Eye (tissue), 1 donor: ENCODE measurements around the gene APLN.

Experiments
- DNase-seq: peaks from one replicate; pipeline ENCODE4 v3.0.0-alpha.2; 2015

The APLN gene, protein sequence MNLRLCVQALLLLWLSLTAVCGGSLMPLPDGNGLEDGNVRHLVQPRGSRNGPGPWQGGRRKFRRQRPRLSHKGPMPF

DNA sequence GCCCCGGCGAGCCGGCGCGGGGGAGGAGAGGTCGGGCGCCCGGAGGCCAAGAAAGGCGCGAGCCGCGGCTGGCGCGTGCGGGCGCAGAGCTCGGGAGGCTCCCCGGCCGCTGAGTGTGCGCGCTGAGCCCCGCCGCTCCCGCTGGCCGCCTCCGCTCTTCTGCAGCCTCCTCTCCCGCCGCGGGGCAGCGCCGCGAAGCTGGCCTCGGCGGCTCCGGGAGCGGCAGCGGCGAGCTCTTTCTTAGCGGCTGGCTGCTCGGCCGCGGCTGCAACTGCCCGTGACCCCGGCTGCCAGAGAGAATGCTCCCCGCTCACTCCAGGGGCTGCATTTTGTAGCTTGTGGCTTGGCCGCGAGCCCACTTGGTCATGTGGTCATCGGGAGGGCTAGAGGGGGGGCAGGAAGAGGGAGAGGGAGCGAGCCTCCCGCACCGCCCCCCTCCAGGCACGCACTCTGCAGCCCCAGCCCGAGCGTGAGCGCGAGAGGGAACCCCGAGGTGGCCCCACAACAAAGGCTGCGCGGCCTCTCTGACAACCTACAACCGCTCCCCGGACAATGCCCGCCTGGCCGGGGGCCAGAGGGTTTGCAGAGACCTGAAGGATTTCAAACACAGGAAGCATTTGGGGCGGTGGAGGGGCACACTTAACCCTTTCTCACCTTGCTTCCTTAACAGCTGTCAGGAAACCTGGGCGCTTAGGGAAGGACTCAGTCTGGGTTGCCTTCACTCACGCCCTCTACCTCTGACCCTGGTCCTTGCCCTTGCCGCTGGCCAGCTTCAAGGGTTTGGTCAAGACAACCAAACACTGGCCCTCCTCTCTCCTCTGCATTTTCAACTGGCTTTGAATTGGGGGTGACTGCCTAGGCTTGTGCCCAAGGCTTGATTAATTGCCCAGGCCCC is at the start of gene APLN:
Gene APLN (minus strand): TSS at position 305 of the 895 bp plus-strand sequence. CDS start 326 bp downstream, outside the sequence.
- DNase-seq = peak; percentile 76

DNA sequence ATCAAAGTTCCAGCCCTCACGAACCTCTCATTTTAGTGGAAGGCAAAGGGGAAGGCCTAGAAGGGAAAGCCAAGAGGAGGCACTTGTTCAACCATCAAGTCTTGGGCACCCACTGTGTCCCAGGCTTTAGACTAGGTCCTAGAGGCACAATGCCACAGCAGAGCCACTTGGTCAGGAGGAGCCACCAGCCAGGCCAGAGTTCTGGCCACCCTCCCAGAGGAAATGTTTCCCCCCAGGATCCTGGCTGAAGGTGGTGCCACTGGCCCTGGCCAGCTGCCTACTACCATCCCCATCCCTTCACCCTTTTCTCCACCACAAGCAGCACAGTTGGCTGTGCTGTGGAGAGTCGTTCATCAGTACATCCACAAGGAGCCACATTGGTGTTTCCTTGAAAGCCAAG is 49.7 kb upstream of the APLN start:
- no peak for DNase-seq

DNA sequence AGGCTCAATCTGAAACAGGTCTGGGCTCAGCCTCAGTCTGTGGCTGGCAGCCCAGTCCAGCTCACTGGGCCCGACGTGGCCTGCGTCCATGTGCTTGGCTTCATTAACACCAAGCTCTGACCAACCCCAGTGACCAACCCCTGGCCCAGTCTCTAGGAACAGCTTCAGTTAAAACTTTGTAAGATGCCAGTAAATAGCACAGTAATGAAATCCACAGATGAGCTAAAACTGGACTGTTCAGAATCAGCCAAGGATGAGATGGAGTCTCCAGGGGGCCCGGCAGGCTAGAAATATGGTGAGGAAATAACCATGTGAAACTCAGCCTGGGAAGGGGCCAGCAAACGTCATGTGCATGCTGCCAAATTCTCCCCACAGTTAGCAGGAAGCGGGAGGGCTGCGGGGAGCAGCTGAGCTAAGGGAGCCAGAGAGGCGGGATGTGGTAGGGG is 46.9 kb upstream of the APLN start:
- peak; percentile 34 for DNase-seq

DNA sequence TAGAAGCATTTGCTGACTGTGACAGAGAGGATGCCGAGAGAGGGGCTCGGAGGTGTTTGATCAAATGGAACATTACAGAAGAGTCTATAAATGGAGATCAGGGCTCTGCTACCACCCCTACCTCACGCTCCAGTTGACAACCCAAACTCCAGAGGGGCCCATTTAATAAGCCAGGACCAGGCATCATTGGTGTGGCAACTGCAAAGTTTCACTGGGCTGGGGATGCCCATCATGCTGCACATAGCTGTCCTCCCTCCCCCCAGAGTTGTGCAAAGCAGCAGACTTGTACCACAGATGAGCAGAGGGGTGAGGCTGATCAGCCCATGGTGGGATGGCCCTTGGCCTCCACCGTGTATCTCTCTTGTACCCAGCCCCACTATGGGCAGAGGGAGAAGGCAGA is 45.8 kb upstream of the APLN start:
- DNase-seq = no peak

DNA sequence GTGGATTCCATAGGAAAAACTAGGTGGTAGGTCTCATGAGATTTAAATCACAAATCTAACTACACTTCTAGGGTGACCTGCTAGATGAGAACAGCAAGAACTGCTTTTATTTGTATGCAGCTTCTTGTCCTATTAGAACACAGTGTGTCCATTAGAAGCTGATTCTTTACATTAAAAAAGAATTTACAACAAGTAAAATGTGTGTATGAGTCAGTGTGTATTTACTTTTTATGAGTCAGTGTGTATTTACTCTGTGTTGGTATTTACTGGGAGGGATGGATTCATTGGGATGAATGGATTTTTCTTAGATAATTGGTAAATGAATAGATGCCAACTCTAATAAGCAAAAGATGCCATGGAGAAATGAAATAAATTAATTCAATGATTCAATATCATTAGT is 43.4 kb upstream of the APLN start:
- no peak for DNase-seq

DNA sequence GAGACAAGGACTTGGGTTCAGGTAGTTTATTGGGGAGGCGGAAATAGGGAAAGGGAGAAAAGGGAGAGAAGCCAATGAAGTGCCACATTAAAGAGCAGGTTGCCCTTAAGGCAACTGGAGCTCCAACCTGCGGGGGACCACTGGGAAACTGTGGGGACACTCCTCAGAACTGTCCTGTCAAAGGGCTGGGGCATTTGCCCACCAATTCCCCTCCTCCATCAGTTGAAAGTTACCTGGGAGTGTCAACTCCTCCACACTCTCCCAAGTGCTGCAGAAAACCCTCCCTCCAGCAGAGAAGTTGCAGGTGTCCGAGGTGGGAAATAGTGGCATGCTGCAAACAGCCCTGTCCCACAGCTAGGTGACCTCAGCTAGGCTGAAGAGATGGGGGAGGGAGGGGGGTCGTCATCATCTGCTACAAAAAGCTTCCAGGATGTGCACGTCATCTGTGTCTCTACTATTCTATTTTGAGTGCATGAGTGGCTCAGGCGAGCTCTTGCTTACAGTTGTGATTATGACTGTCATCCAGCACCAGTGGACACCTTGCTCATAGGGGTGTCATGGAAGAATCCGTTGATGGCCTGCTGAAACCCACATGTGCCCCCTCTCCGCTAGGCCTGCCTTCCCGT is 42.6 kb upstream of the APLN start:
- no peak for DNase-seq

DNA sequence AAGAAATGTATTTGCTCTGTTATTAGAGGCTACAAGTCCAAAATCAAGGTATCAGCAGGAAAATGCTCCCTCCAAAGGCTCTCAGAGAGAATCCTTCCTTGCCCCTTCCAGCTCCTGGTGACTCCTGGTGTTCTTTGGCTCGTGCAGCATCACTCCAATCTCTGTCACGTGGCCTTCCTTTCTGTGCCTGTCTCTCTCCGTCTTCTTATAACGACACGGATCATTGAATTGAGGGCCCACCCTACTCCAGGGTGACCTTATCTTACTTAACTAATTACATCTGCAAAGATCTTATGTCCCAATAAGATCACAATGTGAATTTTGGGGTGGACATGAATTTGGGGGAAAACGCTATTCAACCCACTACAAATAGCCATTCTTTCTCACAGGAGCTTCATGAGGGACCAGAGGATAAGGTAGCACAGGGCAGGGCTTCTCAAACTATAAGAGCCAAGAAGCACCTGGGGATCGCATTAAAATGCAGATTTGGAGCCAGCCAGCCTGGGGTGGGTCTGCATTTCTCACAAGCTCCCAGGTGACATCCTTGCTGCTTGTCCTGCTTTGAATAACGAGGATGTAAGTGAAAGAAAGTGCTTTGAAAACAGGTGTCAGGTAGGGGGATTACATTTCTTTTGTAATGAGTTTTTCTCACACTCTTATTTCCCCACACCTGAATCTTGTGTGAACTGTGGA is 41.9 kb upstream of the APLN start:
- no peak for DNase-seq

DNA sequence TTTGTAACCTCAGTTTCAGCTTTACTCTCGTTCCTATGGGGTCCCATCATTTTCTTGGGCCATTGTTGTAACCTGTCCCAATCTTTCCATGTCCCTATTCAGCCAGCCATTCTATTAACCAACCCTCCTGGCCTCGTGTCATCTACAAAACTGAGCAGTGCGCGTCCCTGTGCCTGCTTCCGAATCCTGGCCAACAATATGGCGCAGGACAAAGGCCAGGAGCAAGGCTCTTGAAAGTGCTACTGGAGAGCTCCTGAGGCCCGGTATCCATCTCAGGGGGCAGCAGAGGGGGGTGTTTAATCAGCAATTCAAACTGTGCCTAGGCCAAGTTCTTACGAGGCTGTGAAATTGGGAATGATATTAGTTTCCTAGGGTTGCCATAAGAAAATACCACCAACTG is 41.2 kb upstream of the APLN start:
- DNase-seq = no peak

DNA sequence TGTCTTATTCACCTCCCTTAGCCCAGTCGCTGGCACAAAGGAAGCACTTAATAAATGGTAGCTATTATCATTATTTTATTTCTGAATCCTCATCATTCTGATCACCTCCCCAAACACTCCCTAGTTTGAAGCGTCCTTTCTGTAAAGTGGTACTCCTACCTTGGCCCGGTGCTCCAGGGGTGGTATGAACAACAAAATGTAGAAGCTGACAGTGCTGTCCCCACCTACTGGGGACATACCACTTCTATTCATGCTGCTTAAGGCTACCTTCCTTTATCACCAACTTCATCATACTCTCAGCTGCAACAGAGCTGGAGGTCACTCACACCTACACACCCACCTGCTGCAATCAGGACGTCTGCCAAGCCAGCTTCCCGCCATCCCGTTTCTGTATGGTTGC is 40.8 kb upstream of the APLN start:
- DNase-seq = no peak

DNA sequence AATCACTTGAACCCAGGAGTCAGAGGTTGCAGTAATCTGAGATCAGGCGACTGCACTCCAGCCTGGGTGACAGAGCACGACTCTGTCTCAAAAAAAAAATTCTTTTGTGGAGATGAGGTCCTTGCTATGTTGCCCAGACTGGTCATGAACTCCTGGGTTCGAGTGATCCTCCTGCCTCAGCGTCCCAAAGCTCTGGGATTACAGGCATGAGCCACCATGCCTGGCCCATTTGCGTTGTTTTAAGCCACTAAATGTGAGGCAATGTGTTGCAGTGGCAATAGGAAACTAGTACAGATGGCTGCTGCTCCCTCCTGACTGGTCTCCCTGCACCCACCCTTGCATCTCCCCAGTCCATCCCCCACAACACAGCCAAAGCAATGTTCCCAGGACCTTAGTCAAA is 40.0 kb upstream of the APLN start:
- no peak for DNase-seq

DNA sequence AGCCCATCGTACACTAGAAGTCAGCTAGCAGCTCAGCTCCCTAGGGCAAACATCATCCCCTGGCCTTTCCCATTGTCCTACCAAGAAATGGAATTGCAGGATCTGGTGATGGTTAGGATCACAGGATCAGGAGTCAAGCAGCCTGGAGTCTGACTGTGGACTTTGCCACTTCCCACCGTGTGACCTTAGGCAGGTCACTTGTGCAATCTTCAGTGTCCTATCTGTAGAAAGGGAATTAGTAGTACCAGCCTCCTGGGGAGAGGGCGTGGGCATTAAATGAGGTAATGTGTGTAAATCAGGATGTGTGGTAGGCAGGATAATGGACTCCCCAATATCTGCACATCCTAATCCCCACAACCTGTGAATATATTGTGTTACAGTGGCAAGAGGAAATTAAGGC is 38.6 kb upstream of the APLN start:
- no peak for DNase-seq

DNA sequence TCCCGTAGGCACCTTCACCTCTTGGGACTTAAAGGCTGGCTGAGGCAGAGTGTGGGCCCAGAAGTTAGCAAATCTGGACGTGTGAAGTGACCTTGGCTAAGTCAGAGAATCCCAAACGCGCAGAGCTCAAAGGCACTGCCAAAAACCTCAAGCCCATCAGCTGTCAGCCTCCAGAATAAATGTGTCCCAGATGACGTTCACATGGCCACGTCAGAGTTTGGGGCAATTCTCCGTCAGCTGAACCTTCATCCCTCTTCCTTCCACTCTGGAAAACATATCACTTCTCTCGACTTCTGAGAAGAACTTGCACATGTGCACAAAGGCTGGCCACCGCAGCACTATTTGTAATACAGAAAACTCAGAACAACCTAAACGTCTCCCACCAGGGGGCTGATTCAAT is 35.7 kb upstream of the APLN start:
- DNase-seq = peak; percentile 8

DNA sequence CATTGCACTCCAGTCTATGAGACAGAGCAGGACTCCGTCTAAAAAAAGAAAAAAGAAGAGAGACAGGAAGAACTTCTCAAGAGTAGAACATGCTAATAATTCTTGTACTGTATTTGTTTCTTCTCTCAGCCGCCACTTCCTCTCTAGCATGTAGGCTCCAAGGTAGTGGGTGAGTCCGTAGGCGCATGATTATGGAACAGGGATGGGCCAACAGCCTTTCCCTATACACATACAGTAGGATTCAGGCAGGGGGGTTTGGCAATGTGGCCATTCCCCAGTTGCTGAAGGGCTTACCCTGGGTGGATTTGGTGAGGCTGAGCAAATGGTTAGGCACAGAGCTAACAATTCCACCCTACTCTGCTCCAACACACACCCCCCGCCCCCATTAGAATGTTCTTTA is 35.0 kb upstream of the APLN start:
- no peak for DNase-seq

DNA sequence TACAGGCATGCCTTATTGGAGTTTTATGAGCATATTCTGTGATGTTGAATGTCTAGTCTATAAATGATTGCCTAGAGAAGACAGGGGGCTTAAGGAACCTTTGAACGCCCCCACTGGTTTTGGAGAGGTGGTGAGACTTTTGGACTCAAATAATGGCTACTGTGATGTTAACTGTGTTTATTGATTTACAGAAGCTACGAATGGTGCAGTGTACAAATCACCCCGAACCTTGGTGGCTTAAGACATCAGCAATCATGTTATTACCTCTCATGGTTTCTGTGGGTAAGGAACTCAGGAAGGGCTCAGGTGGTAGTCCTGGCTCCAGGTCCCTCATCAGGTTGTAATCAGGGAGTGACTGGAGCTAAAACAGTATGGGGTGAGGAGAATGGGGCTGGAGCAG is 33.3 kb upstream of the APLN start:
- DNase-seq = no peak

DNA sequence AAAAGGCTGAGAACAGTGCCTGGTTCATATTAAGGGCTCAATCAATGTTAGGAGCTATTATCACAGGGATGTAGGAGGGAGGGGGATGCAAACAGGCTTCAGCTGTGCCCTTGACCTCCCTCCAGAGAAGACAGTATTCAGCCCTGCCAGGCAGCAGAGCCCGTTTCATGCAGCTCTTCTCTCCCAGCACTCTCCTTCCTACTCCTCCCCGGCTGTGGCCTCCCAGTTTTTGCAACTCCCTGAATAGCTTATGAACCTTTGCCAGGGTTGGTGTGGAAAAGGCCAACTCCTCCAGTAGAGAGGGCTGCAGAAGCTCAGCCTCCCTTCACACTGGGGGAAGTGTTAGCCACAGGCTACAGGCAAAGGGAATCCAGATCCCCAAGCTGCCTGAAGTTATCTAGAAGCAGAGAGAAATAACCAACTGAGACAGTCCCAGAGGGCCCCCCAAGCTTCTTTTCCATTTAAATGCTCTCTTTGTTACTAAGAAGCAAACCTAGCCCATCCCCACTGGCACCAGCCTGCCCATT is 31.7 kb upstream of the APLN start:
- peak; percentile 30 for DNase-seq

DNA sequence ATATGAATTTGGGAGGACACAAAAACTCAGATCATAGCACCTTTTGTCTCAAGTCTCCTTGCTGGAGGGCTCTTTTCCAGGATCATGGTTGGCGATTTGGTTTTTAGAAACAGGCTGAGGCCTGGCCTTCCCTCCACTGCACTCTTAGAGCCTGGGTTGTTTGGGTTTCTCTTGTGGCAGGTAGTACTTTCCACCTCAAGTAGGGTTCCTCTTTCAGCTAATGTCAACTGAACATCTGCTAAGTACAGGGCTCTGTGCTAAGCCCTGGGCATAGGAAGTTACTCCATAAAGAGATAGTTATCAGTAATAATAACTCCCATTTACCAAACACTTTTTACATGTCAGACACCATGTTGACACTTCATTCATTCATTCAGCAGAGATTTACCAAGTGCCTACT is 28.2 kb upstream of the APLN start:
- no peak for DNase-seq

DNA sequence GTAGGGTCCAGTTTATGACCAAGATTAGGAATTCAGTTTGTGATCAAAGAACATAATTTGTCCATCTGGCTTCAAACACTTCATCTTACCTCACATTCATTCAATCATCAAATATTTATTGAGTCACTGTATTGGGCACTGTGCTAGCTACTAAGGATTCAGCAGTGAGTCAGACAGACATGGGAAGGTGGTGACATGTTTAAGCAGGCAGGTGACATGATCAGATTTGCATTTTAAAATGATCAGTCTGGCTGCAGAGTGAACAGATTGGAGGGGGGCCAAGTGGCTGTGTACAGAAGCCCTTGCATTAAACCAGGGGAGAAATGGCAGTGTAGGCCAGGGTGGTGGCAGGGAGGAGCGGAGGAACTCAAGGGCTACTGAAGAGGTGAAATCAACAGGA is 25.1 kb upstream of the APLN start:
- no peak for DNase-seq

DNA sequence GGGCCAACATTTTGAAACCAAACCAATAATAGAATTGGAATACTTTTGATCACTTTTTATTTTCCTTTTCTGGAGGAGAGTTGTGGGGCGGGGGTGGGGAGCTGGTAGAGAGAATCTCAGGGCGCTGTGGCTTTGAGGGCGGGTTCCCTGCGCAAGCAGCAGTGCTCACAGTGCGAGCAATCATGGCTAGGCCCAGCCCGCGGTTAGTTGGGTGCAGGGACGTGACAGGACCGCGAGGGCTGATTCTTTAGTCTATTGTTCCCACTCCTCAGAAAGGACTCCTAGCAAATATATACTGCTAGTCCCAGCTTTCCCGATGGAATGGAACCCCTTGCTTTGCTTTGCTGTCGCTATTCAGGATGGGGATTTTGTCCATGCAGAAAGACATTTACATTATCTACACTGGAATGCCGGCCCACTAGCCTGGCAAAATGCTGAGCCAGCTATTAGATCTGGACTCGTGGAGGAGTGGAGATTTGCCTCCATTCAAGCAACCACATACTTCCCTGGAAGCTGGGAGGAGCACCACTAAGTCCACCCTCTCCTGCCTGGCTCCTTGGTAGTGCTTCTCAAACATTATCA is 23.9 kb upstream of the APLN start:
- peak; percentile 56 for DNase-seq

DNA sequence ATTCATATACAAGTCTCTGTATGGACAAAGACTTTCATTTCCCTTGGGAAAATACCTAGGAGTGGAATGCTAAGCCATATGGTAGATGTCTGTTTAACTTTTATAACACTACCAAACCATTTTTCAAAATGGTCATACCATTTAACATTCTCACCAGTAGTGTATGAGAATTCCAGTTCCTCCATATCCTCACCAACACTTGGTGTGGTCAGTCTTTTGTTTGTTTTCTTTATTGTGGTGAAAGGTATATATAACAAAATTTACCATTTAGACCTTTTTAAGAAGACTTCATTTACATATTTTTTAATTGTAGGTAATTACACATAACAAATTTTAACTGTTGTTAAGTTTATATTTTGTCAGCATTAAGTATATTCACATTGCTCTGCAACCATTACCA is 12.7 kb upstream of the APLN start:
- no peak for DNase-seq

DNA sequence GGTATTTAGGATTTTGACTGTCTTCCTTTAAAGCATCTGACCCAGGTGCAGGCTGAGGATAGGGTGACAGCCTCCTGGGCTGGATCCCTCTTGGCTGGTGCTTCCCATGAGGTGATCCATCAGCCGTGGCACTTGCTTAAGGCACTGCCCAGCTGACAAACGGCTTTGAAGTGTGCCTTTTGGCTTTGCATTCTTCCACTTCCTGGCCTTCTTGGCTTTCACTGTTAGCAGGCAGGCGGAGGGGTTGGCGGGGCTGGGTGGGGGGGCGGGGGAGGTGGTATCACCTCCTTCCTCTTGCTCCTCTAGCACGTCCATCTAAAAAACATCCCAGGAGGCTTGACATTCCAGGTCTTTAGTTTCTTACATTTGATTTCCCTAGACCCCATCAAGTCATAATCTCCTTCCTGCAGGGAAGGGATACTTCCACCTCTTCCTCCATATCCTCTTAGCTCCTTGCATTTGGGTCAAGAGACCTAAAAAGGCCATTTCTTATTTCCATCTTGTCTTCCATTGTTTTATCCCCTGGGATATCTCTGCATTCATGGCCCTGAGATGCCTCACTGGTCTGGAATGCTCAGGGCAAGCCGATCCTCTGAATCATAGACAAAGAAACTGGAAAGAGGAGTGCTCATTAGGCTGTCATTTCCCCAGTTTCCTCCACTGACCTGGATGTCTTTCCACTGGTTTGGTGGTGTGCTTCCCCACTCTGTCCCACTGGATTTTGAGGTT is 11.3 kb upstream of the APLN start:
- peak; percentile 18 for DNase-seq

DNA sequence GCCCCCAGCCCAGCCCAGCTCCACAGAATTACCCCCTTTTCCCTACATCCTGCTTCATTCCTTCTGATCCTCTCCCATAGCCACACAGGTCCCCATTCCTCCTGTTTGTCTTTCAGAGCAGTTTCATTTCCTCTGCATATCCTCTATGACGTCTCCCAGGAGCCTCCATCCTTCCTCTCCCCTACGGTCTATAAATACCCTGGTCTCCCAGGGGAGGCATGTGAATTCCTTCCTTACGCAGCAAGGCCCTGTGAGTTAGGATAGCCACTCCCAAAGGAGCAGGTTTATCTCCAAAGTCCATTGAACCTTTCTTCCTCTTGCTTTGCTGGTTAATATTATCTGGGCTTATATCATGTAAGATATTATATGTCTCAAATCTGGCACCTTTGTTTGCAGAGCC is 8.4 kb upstream of the APLN start:
- no peak for DNase-seq

DNA sequence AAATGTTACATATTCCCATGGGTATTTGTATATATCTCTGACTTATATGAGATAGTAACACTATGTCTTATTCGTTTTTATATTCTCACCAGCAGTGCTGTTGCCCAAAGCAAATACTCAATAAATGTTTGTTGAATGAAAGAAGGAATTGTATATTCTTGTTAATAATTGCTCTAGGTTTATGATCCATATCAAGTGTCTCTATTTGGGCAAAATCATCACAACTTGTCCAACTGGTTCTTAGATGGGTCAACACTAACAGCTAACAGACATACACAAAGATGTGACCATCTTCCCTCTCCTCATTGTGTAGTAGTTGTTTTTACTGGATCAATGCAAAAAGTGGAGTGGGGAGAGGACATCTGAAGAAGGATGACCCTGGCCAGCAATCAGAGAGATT is 6.6 kb upstream of the APLN start:
- no peak for DNase-seq
